IPS-18c (cell line): ENCODE data around the gene SGPP2.
"Not testable (repeated sequence)": the region's sequence is repeated elsewhere in the genome, so short reads cannot be mapped to it uniquely, and the experiment has no call there.

Experiments used
- H3K4me3 ChIP-seq: 2 replicates; pipeline ENCODE4 v1.7.0; 2013; ENCODE audit warnings: low read depth, mild to moderate bottlenecking, low read length, moderate library complexity; ENCODE audit not compliant: insufficient read depth
- H3K9me3 ChIP-seq: one replicate; pipeline ENCODE4 v1.6.1; 2013; ENCODE audit warnings: mild to moderate bottlenecking, low read length, moderate library complexity; ENCODE audit not compliant: control insufficient read depth, insufficient read depth

The SGPP2 gene

DNA sequence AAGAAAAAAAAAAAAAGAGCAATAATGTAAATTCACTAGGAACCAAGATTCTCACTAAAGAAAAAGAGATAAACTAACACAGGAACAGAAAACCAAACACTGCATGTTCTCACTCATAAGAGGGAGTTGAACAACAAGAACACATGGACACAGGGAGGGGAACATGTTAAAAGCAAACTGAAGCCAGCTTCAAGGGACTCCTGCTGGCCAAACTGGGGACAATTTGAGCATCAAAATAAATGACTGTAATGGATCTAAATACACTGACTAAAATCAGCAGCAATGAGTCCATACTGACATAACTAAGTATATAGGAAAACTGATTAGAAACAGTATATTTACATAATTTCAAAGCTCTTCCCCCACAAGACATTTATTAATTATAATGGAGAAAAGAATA is 158.6 kb downstream of the SGPP2 start:
- Histone ChIP-seq H3K9me3 (peaks cover 4% of the 10 kb centered on the region), H3K4me3 (no peak overlapping the region)

DNA sequence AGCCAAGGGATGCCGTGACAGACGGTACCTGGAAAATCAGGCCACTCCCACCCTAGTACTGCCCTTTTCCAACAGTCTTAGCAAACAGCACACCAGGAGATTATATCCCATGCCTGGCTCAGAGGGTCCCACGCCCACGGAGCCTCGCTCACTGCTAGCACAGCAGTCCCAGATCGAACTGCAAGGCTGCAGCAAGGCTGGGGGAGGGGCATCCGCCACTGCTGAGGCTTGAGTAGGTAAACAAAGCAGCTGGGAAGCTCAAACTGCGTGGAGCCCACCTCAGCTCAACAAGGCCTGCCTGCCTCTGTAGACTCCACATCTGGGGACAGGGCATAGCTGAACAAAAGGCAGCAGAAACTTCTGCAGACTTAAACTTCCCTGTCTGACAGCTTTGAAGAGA is 160.2 kb downstream of the SGPP2 start:
- H3K4me3 ChIP-seq, H3K9me3 ChIP-seq: not testable (repeated sequence)

DNA sequence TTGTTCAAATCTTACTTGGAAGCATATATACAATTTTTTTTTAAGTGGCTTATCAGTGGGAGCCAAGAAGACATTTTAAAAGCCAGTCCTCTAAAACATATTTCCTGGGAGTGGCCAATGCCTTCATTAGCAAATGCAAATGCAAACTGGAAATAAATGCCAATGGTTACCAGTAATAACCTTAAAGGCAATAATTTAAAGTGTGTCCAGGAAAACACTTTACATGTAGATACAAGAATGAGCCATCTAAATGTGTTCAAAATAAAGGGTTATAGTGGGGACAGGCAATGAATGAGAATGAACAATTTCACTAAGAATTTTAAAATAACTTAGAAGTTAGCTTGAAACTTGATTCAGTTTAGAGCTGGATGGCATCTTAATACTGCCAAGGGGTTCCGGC is 167.3 kb downstream of the SGPP2 start:
- Histone ChIP-seq H3K4me3 (no peak overlapping the region), H3K9me3 (no peaks in the 10 kb centered on the region)

DNA sequence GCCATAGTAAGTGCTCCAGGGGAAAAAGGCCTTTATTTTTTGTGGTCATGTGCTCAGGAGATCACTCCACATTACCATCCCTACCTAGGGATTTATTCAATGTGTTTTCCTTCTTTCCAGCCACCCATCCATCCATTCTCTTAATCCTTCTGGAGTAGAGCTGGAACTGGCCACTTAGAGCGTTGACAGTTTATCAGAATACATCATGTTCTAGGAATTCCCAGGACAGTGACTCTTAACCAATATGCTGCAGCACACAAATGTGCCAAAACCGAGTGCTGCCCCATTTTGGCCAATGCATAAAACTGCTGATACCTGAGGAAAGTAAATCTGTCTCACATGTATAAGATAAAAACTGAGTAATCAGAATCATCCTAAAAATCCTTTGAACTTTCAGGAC is 167.8 kb downstream of the SGPP2 start:
- no peak overlapping the region for H3K4me3 ChIP-seq

DNA sequence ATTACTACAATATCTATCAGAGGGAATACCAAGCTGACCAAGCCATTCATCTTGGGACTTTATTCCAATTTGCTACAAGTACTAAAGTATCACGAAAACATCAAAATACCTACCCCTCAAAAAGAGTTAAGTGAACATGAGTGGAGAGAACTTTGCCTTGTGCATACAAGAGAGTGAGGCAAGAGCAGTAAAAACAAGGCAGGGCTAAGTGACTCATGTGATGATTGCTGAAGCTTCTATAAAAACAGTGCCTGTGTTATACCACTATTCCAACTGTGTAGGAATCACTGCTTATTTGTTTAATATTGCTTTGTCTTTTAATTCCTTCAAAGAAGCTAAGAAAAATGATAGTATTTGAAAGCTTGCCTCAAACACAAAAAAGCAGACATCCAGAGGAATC is 170.3 kb downstream of the SGPP2 start:
- no peaks in the 10 kb centered on the region for H3K9me3 ChIP-seq
- H3K4me3 ChIP-seq = no peak overlapping the region

More for the DNA sequence above, 167.8 kb downstream of the SGPP2 start:
- no peaks in the 10 kb centered on the region for H3K9me3 ChIP-seq

DNA sequence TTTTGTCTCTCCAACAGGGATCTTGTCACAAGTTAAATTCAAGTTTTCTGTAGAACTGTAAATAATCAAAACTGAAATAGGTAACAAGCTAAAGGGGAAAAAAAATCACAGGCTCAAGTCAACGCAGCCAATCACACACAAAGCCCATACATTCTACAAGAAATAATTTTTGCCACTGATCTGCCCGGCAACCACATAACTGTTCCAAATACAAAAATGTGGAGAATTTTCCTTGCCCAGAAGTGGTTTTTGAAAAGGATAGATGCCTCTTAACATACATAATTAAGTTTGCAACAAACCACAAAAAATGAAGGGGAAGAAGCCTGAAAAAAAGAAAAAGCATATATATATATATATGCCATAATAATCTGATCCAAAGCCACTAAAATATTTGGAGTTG is 171.2 kb downstream of the SGPP2 start:
- Histone ChIP-seq H3K4me3 (no peak overlapping the region), H3K9me3 (no peaks in the 10 kb centered on the region)

DNA sequence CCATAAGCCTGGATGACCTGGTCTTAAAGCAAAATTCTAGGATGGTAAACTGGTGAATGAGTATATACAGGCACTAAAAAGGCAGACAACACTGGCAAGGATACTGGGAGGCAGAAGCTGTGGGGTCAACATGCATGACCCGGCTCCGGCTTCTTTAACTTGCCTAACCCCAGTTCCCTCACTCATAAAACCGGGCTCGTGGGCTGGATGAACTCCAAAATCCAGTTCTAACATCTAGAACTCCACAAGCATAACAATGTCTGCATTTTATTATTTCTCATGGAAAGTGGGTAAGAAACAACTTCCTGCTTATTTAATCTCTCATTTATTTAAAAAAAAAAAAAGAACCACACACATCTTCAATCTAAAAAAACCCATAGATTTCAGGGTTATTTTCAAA is 174.3 kb downstream of the SGPP2 start:
- Histone ChIP-seq H3K9me3 (no peaks in the 10 kb centered on the region), H3K4me3 (no peak overlapping the region)

DNA sequence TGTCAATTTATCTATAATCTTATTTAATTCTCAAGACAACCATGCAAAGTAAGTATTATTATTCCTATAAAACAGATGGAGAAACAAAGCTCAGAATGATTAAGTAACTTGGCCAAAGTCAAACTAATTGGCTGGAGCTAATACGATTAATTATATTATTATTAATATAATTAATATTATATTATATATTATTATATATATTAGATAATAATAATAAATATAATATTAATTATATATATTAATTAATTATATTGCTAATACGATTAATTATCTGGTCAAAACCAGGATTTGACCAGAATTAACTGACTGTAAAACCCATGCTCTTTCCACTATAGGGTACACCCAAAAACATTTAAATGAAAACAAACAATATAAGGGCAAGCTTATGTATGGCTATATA is 179.2 kb downstream of the SGPP2 start:
- Histone ChIP-seq H3K9me3 (no peaks in the 10 kb centered on the region), H3K4me3 (no peak overlapping the region)

DNA sequence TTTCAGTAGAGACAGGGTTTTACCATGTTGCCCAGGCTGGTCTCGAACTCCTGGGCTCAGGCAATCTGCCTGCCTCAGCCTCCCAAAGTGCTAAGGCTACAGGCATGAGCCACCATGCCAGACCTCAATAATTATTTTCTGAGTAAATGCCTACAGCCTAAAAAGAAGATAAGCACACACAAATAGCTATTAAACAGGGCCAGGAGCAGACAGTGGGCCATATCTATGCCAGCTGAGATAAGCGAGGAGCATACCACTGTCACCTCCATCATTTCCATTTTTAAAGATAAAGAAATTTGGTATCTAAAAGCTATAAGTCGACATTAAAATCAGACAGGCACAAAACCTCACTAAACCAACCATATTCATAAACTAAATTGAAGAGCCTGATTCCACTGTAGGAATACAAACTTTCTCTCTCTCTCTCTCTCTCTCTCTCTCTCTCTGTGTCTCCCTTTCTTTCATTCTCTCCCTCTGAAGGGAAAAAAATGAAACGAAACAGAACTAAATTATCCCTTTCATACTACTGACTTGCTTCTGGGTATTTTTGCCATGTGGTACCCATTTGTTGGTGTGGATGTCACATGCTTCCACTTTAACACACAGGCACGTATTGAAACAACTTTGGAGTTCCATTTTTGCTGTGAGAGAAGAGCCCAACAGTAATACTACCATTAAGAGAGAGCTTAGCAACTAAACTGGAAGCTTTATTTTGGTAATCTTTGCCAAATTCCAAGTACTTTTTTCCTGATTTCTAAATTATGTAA is 180.6 kb downstream of the SGPP2 start:
- H3K4me3 ChIP-seq = no peak overlapping the region
- no peaks in the 10 kb centered on the region for H3K9me3 ChIP-seq

DNA sequence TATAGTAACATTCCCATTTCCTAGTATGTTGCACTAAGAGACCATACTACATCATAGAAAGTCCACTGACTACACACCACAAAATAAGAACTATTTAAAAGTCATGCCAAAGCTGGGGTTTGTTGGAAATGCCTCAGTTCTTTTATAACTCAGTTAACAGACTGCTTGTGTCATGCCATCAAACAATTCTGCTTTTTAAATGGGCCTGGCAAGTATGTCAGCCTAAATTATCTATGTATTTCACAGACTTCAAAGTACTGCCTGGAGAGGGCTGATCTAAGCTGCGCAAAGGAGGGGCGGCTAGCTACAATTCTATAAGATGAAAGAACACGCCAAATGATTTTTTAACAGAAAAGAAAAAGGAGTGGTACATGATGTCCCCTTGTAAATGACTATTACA is 182.0 kb downstream of the SGPP2 start:
- Histone ChIP-seq H3K9me3 (no peaks in the 10 kb centered on the region), H3K4me3 (no peak overlapping the region)

DNA sequence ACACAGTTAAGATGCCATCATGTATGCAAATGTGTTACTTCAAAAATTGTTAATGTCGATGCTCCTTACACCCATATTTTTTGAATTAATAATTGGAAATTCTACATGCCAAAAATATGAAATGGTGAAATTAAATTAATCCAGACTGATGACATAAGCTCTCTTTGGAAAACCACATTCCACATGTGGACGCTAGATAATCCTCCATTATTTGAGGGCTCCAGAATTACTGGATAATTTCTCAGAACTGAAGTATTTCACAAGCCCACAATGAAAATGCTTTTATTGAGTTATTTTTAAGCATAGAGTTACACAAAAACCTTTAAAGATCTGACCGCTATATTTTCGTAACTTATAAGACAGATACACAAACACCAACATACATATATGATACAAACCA is 183.7 kb downstream of the SGPP2 start:
- Histone ChIP-seq H3K4me3 (no peak overlapping the region), H3K9me3 (no peaks in the 10 kb centered on the region)

DNA sequence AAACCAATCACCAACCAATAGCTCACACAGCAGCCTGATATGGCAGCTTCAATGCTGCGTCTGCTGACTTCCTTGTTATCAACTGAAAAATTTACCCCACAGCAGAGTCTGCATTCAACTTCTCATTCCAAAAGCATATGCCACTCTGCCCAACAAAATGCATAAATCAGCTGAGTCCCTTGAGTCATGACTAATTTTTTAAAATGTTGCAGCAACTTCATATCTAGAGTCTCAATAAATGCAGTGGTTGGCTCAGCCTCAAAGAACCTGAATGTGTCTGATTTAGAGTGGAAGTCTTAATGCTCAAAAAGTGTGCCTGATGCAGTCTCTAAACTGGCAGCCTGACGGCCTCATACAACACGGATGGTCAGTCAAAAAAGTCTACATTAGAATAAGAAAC is 185.0 kb downstream of the SGPP2 start:
- Histone ChIP-seq H3K9me3 (no peaks in the 10 kb centered on the region), H3K4me3 (no peak overlapping the region)
